ENCODE measurements around the gene TMEM53.

- TF ChIP-seq CTCF (conservative IDR thresholded peaks at IDR 0.05; ENCODE audit: low read depth, low read length) (no peak), EZH2 (IDR thresholded peaks at IDR 0.05; ENCODE audit: low read length, unreplicated experiment) (no peak)
Observed at GRCh38 chr1:44648529-44649250, 25.6 kb downstream of the TMEM53 start.
